Measurements from ENCODE around the gene EFNA1. TPM values are rescaled to one million over a fixed set of nuclear protein-coding genes. Genes with fewer than 3 reads are reported as not detected.

Gene EFNA1
- total and polyA plus RNA-seq, 2 of the 13 experiments (the other 11 are each of a cell fraction or from before 2014, with no cell fraction given), result 81.8 to 874 TPM

- no peak for TF ChIP-seq ZNF691 (CRISPR knock-in tag; IDR thresholded peaks at IDR 0.05; ENCODE audit: borderline replicate concordance, low read depth)
- TF ChIP-seq THAP7 (CRISPR knock-in tag; IDR thresholded peaks at IDR 0.05), result peak; percentile 70; the same call in 1 of the 2 replicates
- TF ChIP-seq ATF6 (CRISPR knock-in tag; conservative IDR thresholded peaks at IDR 0.05), result no peak
- TF ChIP-seq CREB3 (CRISPR knock-in tag; IDR thresholded peaks at IDR 0.05), result peak; percentile 44; the same call in 1 of the 2 replicates
- no peak for TF ChIP-seq ZBTB21 (CRISPR knock-in tag; IDR thresholded peaks at IDR 0.05)
- no peak for TF ChIP-seq ZNF232 (CRISPR knock-in tag; IDR thresholded peaks at IDR 0.05; ENCODE audit: borderline replicate concordance)
- no peak for TF ChIP-seq ZUFSP (CRISPR knock-in tag; IDR thresholded peaks at IDR 0.05; ENCODE audit: borderline replicate concordance)
- TF ChIP-seq ZNF605 (CRISPR knock-in tag; IDR thresholded peaks at IDR 0.05), result no peak
- no peak for TF ChIP-seq XBP1 (CRISPR knock-in tag; IDR thresholded peaks at IDR 0.05)
- no peak for TF ChIP-seq ZNF576 (CRISPR knock-in tag; IDR thresholded peaks at IDR 0.05)
- no peak for TF ChIP-seq TFE3 (CRISPR knock-in tag; IDR thresholded peaks at IDR 0.05)
- peak; percentile 34 for TF ChIP-seq ZC3H4 (CRISPR knock-in tag; IDR thresholded peaks at IDR 0.05; ENCODE audit: borderline replicate concordance)
- no peak for TF ChIP-seq ZNF33A (CRISPR knock-in tag; IDR thresholded peaks at IDR 0.05; ENCODE audit: borderline replicate concordance)
- TF ChIP-seq ZFP36L2 (CRISPR knock-in tag; IDR thresholded peaks at IDR 0.05), result no peak
- TF ChIP-seq SSRP1 (CRISPR knock-in tag; IDR thresholded peaks at IDR 0.05), result no peak
- no peak for TF ChIP-seq ATF5 (CRISPR knock-in tag; IDR thresholded peaks at IDR 0.05; ENCODE audit: low read depth)
- no peak for TF ChIP-seq NPAS2 (CRISPR knock-in tag; IDR thresholded peaks at IDR 0.05; ENCODE audit: borderline replicate concordance)
- TF ChIP-seq ZNF572 (CRISPR knock-in tag; IDR thresholded peaks at IDR 0.05), result no peak
- TF ChIP-seq ZNF615 (CRISPR knock-in tag; IDR thresholded peaks at IDR 0.05; ENCODE audit: borderline replicate concordance), result peak; percentile 16; the same call in 1 of the 2 replicates
- no peak for TF ChIP-seq ZNF607 (CRISPR knock-in tag; IDR thresholded peaks at IDR 0.05; ENCODE audit: borderline replicate concordance)
Observed at GRCh38 chr1:155127967-155128754, 485 bp downstream of the EFNA1 start (continued).

Measured in HepG2 (cell line).